WI38 (cell line): ENCODE measurements around the gene XPO5.
A peak's percentile ranks its signal among the peaks of the same experiment; 100 is the strongest.

ENCODE experiments used
- H3K4me3 ChIP-seq: 2 replicates; pipeline ENCODE4 v1.5.1; 2011; ENCODE audit warnings: low read depth, mild to moderate bottlenecking, control low read depth, low read length
- CTCF ChIP-seq: IDR thresholded peaks from 2 replicates; pipeline ENCODE4 v1.5.1; 2012; ENCODE audit warnings: low read depth, mild to moderate bottlenecking, control low read depth, low read length

The XPO5 gene

DNA sequence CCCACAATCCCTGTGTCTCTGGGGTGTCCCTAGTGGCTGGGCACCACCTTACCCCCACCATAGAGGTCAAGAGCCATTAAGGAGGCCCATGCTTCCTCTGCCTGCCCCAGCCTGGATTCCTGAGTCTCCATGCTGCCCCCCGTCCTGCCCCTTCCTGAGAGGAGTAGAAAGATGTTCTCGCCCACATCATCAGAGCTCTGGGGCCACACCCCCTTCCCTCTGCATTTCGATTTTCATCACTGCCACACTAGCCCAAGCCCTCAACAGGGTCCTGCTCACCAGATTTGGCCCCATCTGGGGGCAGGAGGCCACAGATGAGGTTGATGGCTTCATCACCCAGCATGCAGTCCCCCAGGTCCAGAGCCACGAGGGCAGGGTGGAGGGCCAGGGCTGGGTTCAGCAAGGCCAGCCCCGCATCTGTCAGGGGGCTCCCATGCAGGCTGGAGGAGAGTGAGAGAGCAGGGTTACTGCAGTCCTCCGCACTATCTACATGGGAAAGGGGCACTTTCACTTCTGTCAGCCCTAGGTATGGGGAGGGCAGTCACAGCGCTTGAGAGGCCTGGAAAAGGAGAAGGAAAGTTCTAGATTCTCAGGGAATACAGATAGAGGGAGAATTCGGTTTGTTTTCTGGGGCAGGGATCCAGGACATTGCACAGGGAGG lies 67.2 kb downstream of the XPO5 start:
- no peak for TF ChIP-seq CTCF
- no peak overlapping the region for H3K4me3 ChIP-seq

DNA sequence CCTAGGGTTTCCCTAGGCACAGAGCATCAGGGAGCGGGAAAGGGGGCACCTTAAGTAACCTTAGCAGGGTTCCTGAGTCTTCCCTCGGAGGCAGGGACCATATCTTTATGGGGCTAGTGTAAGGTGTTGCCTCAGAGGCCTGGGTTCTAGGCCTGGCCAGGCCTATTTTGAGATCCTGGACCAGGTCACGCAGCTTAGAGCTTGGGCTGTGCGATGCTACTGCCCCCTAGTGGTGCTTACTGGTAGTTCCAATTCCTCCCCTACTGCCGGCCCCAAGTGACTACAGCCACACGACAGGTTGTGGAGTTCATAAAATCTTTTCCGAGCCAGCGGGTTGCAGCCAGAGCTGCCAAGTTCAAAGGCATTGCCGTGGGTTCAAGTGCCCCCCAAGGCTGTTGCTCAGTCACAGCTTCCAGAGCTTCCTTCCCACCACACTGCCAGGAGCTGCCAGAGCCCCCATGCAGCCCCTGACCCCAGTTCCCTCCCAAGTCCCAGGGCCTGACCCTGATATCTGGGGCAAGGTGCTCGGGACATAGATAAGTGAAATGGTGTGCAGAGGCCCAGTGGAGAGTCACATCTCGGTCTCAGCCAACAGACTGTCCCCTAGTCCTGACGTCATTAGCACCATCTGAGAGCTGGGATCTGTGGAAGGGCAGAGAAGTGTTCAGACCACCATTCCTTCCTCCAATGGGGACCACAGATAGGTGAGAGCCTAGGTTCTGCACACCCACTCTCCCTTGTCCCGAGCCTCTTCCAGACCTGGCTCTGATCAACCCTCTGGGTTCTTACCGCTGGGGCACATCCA lies 69.0 kb downstream of the XPO5 start:
- H3K4me3 ChIP-seq = no peak overlapping the region
- TF ChIP-seq CTCF = peak; percentile 94

GRCh38 chr6:43506171-43506570 lies 69.7 kb downstream of the XPO5 start:
- H3K4me3 ChIP-seq = no peak overlapping the region
- TF ChIP-seq CTCF = no peak

DNA sequence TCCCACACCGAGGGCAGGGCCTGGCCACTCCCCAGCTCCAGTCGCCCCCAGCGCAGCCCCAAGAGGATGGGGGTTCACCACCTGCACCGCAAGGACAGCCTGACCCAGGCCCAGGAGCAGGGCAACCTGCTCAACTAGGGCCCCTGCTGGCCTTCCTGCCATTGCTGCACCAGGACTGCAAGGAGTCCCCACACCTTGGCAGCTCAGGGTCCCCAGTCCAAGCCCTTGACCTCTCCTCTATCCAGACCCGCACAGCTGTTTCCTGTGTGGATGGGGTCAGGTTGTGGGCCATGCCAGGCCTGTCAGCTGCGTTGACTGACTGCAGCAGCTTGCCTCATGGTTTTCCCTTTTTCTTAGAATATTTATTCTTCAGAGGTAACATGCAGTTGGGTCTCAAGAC lies 70.1 kb downstream of the XPO5 start:
- H3K4me3 ChIP-seq = no peak overlapping the region
- TF ChIP-seq CTCF = no peak

- no peak overlapping the region for H3K4me3 ChIP-seq
- TF ChIP-seq CTCF = no peak
Measured at GRCh38 chr6:43504756-43505593, 70.9 kb downstream of the XPO5 start.

- no peak overlapping the region for H3K4me3 ChIP-seq
- TF ChIP-seq CTCF = no peak
Measured at GRCh38 chr6:43503443-43503842, 72.4 kb downstream of the XPO5 start.

GRCh38 chr6:43502666-43503065 lies 73.2 kb downstream of the XPO5 start:
- H3K4me3 ChIP-seq = no peak overlapping the region
- TF ChIP-seq CTCF = no peak
